GM12891 (cell line): Measurements from ENCODE around the gene OR2A7.
"Not testable (repeated sequence)": the region's sequence is repeated elsewhere in the genome, so short reads cannot be mapped to it uniquely, and the experiment has no call there.

Source experiments
- POLR2A ChIP-seq: IDR thresholded peaks from 2 replicates; pipeline ENCODE4 v1.6.1; 2011; ENCODE audit warnings: low read depth, low read length, control low read depth
- POLR2AphosphoS5 ChIP-seq: IDR thresholded peaks from 2 replicates; pipeline ENCODE4 v1.6.1; 2011; ENCODE audit warnings: low read depth, low read length, control low read depth
- SPI1 ChIP-seq: IDR thresholded peaks from 2 replicates; pipeline ENCODE4 v1.6.1; 2011; ENCODE audit warnings: low read depth, low read length, control low read depth
- TAF1 ChIP-seq: IDR thresholded peaks from 2 replicates; pipeline ENCODE4 v1.6.1; 2011; ENCODE audit warnings: low read depth, low read length, control low read depth

DNA sequence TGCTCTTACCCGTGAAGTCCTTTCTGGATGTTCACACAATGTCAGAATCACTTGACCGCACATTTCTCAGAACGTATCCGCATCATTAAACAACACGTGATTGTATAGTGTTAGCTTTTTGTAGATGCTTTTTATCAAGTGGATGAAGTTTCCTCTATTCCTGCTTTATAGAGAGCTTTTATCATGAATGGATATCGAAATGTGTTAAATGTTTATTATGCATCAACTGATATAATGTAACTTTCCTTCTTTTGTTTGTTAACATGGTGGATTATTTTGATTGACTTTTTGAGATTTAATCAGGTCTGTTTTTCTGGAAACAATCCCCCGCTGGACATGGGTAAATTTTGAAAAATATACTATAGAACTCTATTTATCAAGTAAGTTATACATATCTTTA, at the start of gene OR2A7:
- TF ChIP-seq POLR2A, POLR2AphosphoS5, TAF1, SPI1: not testable (repeated sequence)
